H1 (cell line): Measurements from ENCODE around the gene HELZ2. TPM values are rescaled to one million over a fixed set of nuclear protein-coding genes. Genes with fewer than 3 reads are reported as not detected.

Source experiments
- CTCF ChIA-PET: fragments of 300-600 bp; sonication (Branson Sonifier 250); formaldehyde crosslinking; loops from one replicate; lab custom pipeline; 2021; ENCODE audit not compliant: partially characterized antibody; lab: Charles Lee
- POLR2A ChIA-PET: fragments of 300-600 bp; sonication (Branson Sonifier 250); formaldehyde crosslinking; loops from one replicate; lab custom pipeline; 2021; ENCODE audit warnings: inconsistent platforms; ENCODE audit not compliant: partially characterized antibody; lab: Charles Lee
- DNase-seq, 2 experiments: peaks; one replicate each; pipeline versions ENCODE4 v3.0.0 to v3.0.0-alpha.2; 2010 to 2022; ENCODE audit warnings: low spot score in 2 of 2, low read depth in 1 of 2, mixed read lengths in 1 of 2
- FAIRE-seq: peaks from 2 replicates; lab custom pipeline; 2011; peaks lifted over from hg19 to GRCh38; lab: Jason Lieb, UNC
- H2AFZ ChIP-seq: 2 replicates; pipeline ENCODE4 v1.8.1; 2012; ENCODE audit warnings: low read length, inconsistent platforms
- H2AK5ac ChIP-seq: 2 replicates; pipeline ENCODE4 v1.6.1; 2013; ENCODE audit warnings: low read depth, low read length
- H2BK120ac ChIP-seq: replicated peaks from 2 replicates; pipeline ENCODE3; 2013; ENCODE audit warnings: low read depth, low read length, inconsistent platforms
- H2BK12ac ChIP-seq: 2 replicates; pipeline ENCODE4 v1.6.1; 2013; ENCODE audit warnings: low read depth, low read length
- H2BK15ac ChIP-seq: 2 replicates; pipeline ENCODE4 v1.6.1; 2013; ENCODE audit warnings: low read length
- H2BK20ac ChIP-seq: 2 replicates; pipeline ENCODE4 v1.6.1; 2013; ENCODE audit warnings: low read length
- H2BK5ac ChIP-seq: 2 replicates; pipeline ENCODE4 v1.6.1; 2013; ENCODE audit warnings: low read depth, low read length
- H3K14ac ChIP-seq: 2 replicates; pipeline ENCODE4 v1.6.1; 2013; ENCODE audit warnings: inconsistent platforms; ENCODE audit not compliant: insufficient read length
- H3K18ac ChIP-seq: 2 replicates; pipeline ENCODE4 v1.6.1; 2013; ENCODE audit warnings: low read length; ENCODE audit errors: extremely low read depth
- H3K23ac ChIP-seq: 2 replicates; pipeline ENCODE4 v1.6.1; 2013; ENCODE audit warnings: inconsistent platforms; ENCODE audit not compliant: insufficient read length
- H3K23me2 ChIP-seq: 2 replicates; pipeline ENCODE4 v1.6.1; 2013; ENCODE audit warnings: low read depth, low read length
- H3K27ac ChIP-seq: 2 replicates; pipeline ENCODE4 v1.6.1; 2011; ENCODE audit warnings: low read depth, low read length, inconsistent platforms
- H3K27me3 ChIP-seq, 4 experiments: replicated peaks in 1 of 4; 1 replicate in 1 of 4; 2 replicates in 3 of 4; pipeline versions ENCODE4 v1.6.1 to v1.8.1; 2011 to 2013; ENCODE audit warnings: low read length in 3 of 4, mild to moderate bottlenecking in 3 of 4, inconsistent platforms in 2 of 4, mixed read lengths in 2 of 4, moderate library complexity in 1 of 4; ENCODE audit not compliant: control insufficient read depth in 3 of 4, insufficient read depth in 3 of 4; ENCODE audit errors: extremely low read depth in 1 of 4
- H3K36me3 ChIP-seq, 4 experiments: 2 replicates each; pipeline versions ENCODE4 v1.6.1 to v1.8.1; 2011 to 2013; ENCODE audit warnings: mild to moderate bottlenecking in 4 of 4, low read length in 3 of 4, moderate library complexity in 2 of 4, control low read depth in 1 of 4, inconsistent platforms in 1 of 4; ENCODE audit not compliant: insufficient read depth in 4 of 4, control insufficient read depth in 2 of 4
- H3K4ac ChIP-seq: replicated peaks from 2 replicates; pipeline ENCODE3; 2013; ENCODE audit warnings: low read length, low read depth, mixed read lengths, inconsistent platforms; ENCODE audit not compliant: insufficient read length
- H3K4me1 ChIP-seq, 4 experiments: replicated peaks in 1 of 4; 1 replicate in 1 of 4; 2 replicates in 3 of 4; pipeline versions ENCODE4 v1.6.1 to v1.8.1; 2011 to 2013; ENCODE audit warnings: low read length in 3 of 4, inconsistent platforms in 2 of 4, mixed read lengths in 1 of 4; ENCODE audit not compliant: insufficient read depth in 4 of 4, control insufficient read depth in 3 of 4
- H3K4me2 ChIP-seq, 2 experiments: 2 replicates each; pipeline versions ENCODE4 v1.6.1 to v1.8.1; 2011 to 2013; ENCODE audit warnings: low read depth in 2 of 2, low read length in 2 of 2, control low read depth in 1 of 2, inconsistent platforms in 1 of 2, mild to moderate bottlenecking in 1 of 2; ENCODE audit not compliant: insufficient read depth in 1 of 2
- H3K4me3 ChIP-seq, 4 experiments: fragments of 200-600, 300-600 bp in 1 of 4; sonication (generic), shearing (Covaris generic), sonication (Bioruptor Twin) in 1 of 4; 2 replicates each; pipeline versions ENCODE4 v1.5.1 to v1.8.1; 2011 to 2016; ENCODE audit warnings: low read length in 4 of 4, low read depth in 3 of 4, control low read depth in 2 of 4, inconsistent platforms in 2 of 4, mild to moderate bottlenecking in 2 of 4, mixed read lengths in 1 of 4, moderate library complexity in 1 of 4; ENCODE audit not compliant: insufficient read depth in 2 of 4; ENCODE audit errors: extremely low read depth in 1 of 4
- H3K56ac ChIP-seq: replicated peaks from 2 replicates; pipeline ENCODE3; 2013; ENCODE audit warnings: low read depth, mild to moderate bottlenecking, mixed read lengths, low read length, inconsistent platforms; ENCODE audit not compliant: insufficient read length
- H3K79me1 ChIP-seq: 2 replicates; pipeline ENCODE4 v1.6.1; 2013; ENCODE audit warnings: low read depth, low read length, control low read depth
- H3K79me2 ChIP-seq, 2 experiments: 2 replicates each; pipeline versions ENCODE4 v1.6.1 to v1.8.1; 2012 to 2013; ENCODE audit warnings: low read length in 2 of 2, mild to moderate bottlenecking in 2 of 2, inconsistent platforms in 1 of 2; ENCODE audit not compliant: insufficient read depth in 2 of 2, control insufficient read depth in 1 of 2
- H3K9ac ChIP-seq, 4 experiments: replicated peaks in 1 of 4; 1 replicate in 1 of 4; 2 replicates in 3 of 4; pipeline versions ENCODE4 v1.6.1 to v1.8.1; 2011 to 2013; ENCODE audit warnings: low read depth in 3 of 4, low read length in 3 of 4, control low read depth in 2 of 4, mild to moderate bottlenecking in 2 of 4, moderate library complexity in 2 of 4, inconsistent platforms in 1 of 4; ENCODE audit errors: extremely low read depth in 1 of 4
- H3K9me3 ChIP-seq, 2 experiments: 2 replicates each; pipeline versions ENCODE4 v1.6.1 to v1.8.1; 2012 to 2013; ENCODE audit warnings: mild to moderate bottlenecking in 2 of 2, moderate library complexity in 2 of 2, control low read depth in 1 of 2, inconsistent platforms in 1 of 2, low read depth in 1 of 2, low read length in 1 of 2, mixed read lengths in 1 of 2; ENCODE audit not compliant: insufficient read depth in 2 of 2
- H4K20me1 ChIP-seq, 2 experiments: replicated peaks in 1 of 2; 2 replicates each; pipeline versions ENCODE3 to v1.8.1; 2011 to 2013; ENCODE audit warnings: inconsistent platforms in 2 of 2, low read length in 2 of 2, mild to moderate bottlenecking in 1 of 2; ENCODE audit not compliant: insufficient read depth in 2 of 2, control insufficient read depth in 1 of 2
- H4K5ac ChIP-seq: 2 replicates; pipeline ENCODE4 v1.6.1; 2013; ENCODE audit warnings: low read length, low read depth, mixed read lengths, inconsistent platforms; ENCODE audit not compliant: insufficient read length
- H4K8ac ChIP-seq: 2 replicates; pipeline ENCODE4 v1.8.0; 2013; ENCODE audit warnings: mild to moderate bottlenecking, moderate library complexity, low read length, inconsistent platforms; ENCODE audit not compliant: insufficient read depth; ENCODE audit errors: extremely low read depth
- H4K91ac ChIP-seq: replicated peaks from 2 replicates; pipeline ENCODE3; 2013; ENCODE audit warnings: low read length, mixed read lengths, inconsistent platforms; ENCODE audit not compliant: insufficient read length
- EP300 ChIP-seq, 2 experiments: IDR thresholded peaks; 1 replicate in 1 of 2; 2 replicates in 1 of 2; pipeline ENCODE4 v1.6.1; 2011 to 2012; ENCODE audit warnings: low read depth in 2 of 2, low read length in 2 of 2, mild to moderate bottlenecking in 2 of 2, borderline replicate concordance in 1 of 2, inconsistent platforms in 1 of 2, moderate library complexity in 1 of 2
- GTF2F1 ChIP-seq: IDR thresholded peaks from 2 replicates; pipeline ENCODE4 v1.6.1; 2012; ENCODE audit warnings: low read depth, low read length, improper control_type of control experiment, borderline replicate concordance
- HDAC6 ChIP-seq: IDR thresholded peaks from one replicate; pipeline ENCODE4 v1.7.1; 2012; ENCODE audit warnings: low read depth, mild to moderate bottlenecking, inconsistent platforms, low read length, moderate library complexity
- KDM1A ChIP-seq: fragments of 200-600, 300-600 bp; sonication (generic); IDR thresholded peaks from 2 replicates; pipeline ENCODE4 v1.7.1; 2016; ENCODE audit warnings: mild to moderate bottlenecking, low read length, borderline replicate concordance
- NRF1 ChIP-seq: IDR thresholded peaks from 2 replicates; pipeline ENCODE4 v1.6.1; 2011; ENCODE audit warnings: mild to moderate bottlenecking, low read depth, low read length, improper control_type of control experiment
- PHF8 ChIP-seq: fragments of 200-600 bp; sonication (generic); conservative IDR thresholded peaks from 2 replicates; pipeline ENCODE4 v1.7.1; 2012; ENCODE audit warnings: low read depth, mild to moderate bottlenecking, inconsistent platforms, low read length, moderate library complexity
- POU5F1 ChIP-seq: IDR thresholded peaks from 2 replicates; pipeline ENCODE4 v1.6.1; 2011; ENCODE audit warnings: low read depth, mild to moderate bottlenecking, low read length, moderate library complexity
- RBBP5 ChIP-seq: IDR thresholded peaks from 2 replicates; pipeline ENCODE4 v1.7.1; 2012; ENCODE audit warnings: low read depth, mild to moderate bottlenecking, inconsistent platforms, low read length, moderate library complexity, borderline replicate concordance
- RNF2 ChIP-seq: fragments of 200-900, 300-1000 bp; sonication (generic); IDR thresholded peaks from 2 replicates; pipeline ENCODE4 v1.7.1; 2016; ENCODE audit warnings: borderline replicate concordance, low read depth, mild to moderate bottlenecking, antibody characterized with exemption, low read length; ENCODE audit not compliant: poor library complexity, severe bottlenecking; ENCODE audit errors: missing control alignments
- SP4 ChIP-seq: IDR thresholded peaks from 2 replicates; pipeline ENCODE4 v1.6.1; 2012; ENCODE audit warnings: low read length, inconsistent platforms
- SUZ12 ChIP-seq: fragments of 200-600 bp; sonication (generic); IDR thresholded peaks from 2 replicates; pipeline ENCODE4 v1.6.1; 2012; ENCODE audit warnings: mild to moderate bottlenecking, inconsistent platforms, low read length, moderate library complexity, mixed read lengths
- TAF7 ChIP-seq: optimal IDR thresholded peaks from 2 replicates; pipeline ENCODE3; 2011; ENCODE audit warnings: low read depth, mild to moderate bottlenecking, inconsistent platforms, low read length, moderate library complexity, borderline replicate concordance
- TBP ChIP-seq: IDR thresholded peaks from 2 replicates; pipeline ENCODE4 v1.6.1; 2011; ENCODE audit warnings: low read depth, low read length, improper control_type of control experiment
- WGBS, 2 experiments: shearing (Covaris generic) in 1 of 2; methylation state at CpG; one replicate each; pipeline versions ENCODE4 v1.1.6 to v1.1.7; 2013 to 2015; ENCODE audit warnings: low lambda C conversion rate in 2 of 2, mixed read lengths in 2 of 2, inconsistent platforms in 1 of 2, low coverage in 1 of 2, missing lambda C conversion rate in 1 of 2; ENCODE audit not compliant: insufficient replicate concordance in 2 of 2, insufficient coverage in 1 of 2, insufficient read length in 1 of 2; ENCODE audit errors: extremely low coverage in 1 of 2, missing lambda C conversion rate in 1 of 2; 5-methylcytosine and 5-hydroxymethylcytosine counted together
- polyA plus RNA-seq, 7 experiments: library from polyadenylated mRNA; depleted of rRNA in 3 of 7; stranded (reverse) in 5 of 7; unstranded in 2 of 7; fragments of >200 nt in 5 of 7; fragments of 200-250 nt in 2 of 7; gene quantifications; 1 replicate in 5 of 7; 2 replicates in 1 of 7; 4 replicates in 1 of 7; pipeline versions ENCODE4 v1.2.1 to v1.2.3, GENCODE V29; 2011 to 2013; ENCODE audit warnings: missing spikeins in 2 of 7, mixed read lengths in 2 of 7
- total RNA-seq: library from RNA; stranded (reverse); fragmentation: NEBNext Ultra II Directional; extraction: Animal tissue kit (Norgen Biotek cat#: 25700); gene quantifications from 2 replicates; pipeline ENCODE4 v1.2.1, GENCODE V29; 2021

The HELZ2 gene
- total and polyA plus RNA-seq, 2 of the 8 experiments (the other 6 are each of a cell fraction or from before 2014, with no cell fraction given): 7.9 to 17.5 TPM

DNA sequence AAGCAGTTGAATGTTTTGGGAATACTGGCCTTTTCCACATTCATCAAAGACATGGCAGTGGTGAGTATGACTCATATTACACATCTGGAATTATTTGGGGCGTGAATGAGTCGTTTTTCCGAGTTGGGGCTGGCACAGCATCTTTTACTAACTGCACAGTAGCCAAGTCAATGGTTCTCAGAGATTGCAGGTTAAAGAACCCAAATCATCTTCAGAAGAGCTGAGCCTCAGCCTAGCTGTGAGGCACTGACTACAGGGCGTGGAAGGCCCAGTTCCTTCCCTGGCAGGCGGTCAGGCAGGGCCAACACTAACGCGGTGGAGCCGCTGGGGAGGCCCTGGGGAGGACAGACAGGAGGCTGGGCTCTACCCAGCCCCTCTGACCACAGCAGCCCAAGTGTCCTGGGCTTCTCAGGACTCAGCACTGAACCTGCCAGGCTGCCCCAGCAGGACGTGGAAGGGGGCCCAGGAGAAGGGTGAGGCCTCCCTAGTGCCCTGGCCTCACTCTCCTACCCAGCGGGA is 20.1 kb upstream of the HELZ2 start:
- DNase-seq: no peak
- CTCF ChIA-PET: interaction anchor here (1.4 kb wide), 1 partner anchor 13 kb away, joined by 4 read pairs; no protein-coding TSS in a partner anchor
- TF ChIP-seq HDAC6 (no peak), EP300 (IDR thresholded peaks at IDR 0.05; ENCODE audit: borderline replicate concordance in 1 of 2, low read depth in 2 of 2, low read length in 2 of 2) (no peak), PHF8 (no peak), TBP (no peak), KDM1A (no peak), GTF2F1 (no peak), SUZ12 (no peak), RNF2 (no peak), NRF1 (no peak), TAF7 (no peak), POU5F1 (no peak), RBBP5 (no peak), SP4 (no peak)

More for the DNA sequence above, 20.1 kb upstream of the HELZ2 start:
- Histone ChIP-seq H2BK12ac (no peak overlapping the region), H2BK5ac (no peak overlapping the region), H2BK120ac (no peak overlapping the region), H3K23ac (no peak overlapping the region), H3K4me2 (no peak overlapping the region), H3K4me3 (no peak overlapping the region), H3K79me1 (no peaks in the 10 kb centered on the region), H4K8ac (peak overlapping the region; percentile 51; the same call in 1 of the 2 replicates), H4K20me1 (peaks cover 0 to 13% of the 10 kb centered on the region in 2 experiments), H3K4ac (no peak overlapping the region), H4K91ac (no peak overlapping the region), H3K36me3 (peaks cover 0 to 18% (median 14%) of the 10 kb centered on the region in 4 experiments; a peak in 7 of 8 replicates), H3K4me1 (no peaks in the 10 kb centered on the region), H3K79me2 (no peaks in the 10 kb centered on the region), H3K27ac (no peak overlapping the region), H3K9ac (no peak overlapping the region), H3K9me3 (no peaks in the 10 kb centered on the region), H2BK20ac (no peak overlapping the region), H2BK15ac (no peak overlapping the region), H3K18ac (no peak overlapping the region), H3K56ac (no peak overlapping the region), H4K5ac (no peak overlapping the region), H3K23me2 (no peaks in the 10 kb centered on the region), H2AK5ac (no peak overlapping the region), H3K14ac (no peak overlapping the region), H2AFZ (no peak overlapping the region), H3K27me3 (no peaks in the 10 kb centered on the region)
- 90% methylated on average over 10 of the region's 10 CpGs; no CpG with 5 or more reads in 1 of the 2 experiments for WGBS, 2 experiments
- POLR2A ChIA-PET: interaction anchor here (1.2 to 1.6 kb wide), 2 partner anchors 11 to 111 kb away, joined by 3 read pairs; no protein-coding TSS in a partner anchor
- no peak for FAIRE-seq
